MV-4-11 (cell line): ENCODE results near the gene TSC2.
"Not testable (repeated sequence)": the region's sequence is repeated elsewhere in the genome, so short reads cannot be mapped to it uniquely, and the experiment has no call there.

ENCODE experiments used
- DNase-seq: peaks from one replicate; lab custom pipeline; 2025; lab: John Stamatoyannopoulos, UW

The TSC2 gene

DNA sequence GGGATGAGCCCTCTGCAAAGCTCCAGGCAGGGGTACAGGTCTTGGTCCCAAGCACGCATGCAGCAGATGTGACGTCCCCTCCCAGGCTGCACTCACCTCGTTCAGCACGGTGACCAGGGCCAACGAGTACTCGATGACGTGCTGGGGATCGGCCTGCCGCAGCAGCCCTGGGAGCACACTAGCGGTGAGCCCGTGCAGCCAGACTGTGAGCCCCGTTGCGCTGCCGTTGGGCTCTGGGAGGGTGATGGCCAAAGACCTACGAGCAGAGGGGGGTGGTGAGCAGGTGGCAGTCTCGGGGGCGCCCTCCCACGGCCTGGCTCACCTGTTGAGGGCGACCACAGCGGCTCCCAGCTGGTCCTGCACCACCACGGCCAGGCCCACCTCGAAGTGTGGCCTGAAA lies 58.0 kb downstream of the TSC2 start:
- DNase-seq: not testable (repeated sequence)

DNA sequence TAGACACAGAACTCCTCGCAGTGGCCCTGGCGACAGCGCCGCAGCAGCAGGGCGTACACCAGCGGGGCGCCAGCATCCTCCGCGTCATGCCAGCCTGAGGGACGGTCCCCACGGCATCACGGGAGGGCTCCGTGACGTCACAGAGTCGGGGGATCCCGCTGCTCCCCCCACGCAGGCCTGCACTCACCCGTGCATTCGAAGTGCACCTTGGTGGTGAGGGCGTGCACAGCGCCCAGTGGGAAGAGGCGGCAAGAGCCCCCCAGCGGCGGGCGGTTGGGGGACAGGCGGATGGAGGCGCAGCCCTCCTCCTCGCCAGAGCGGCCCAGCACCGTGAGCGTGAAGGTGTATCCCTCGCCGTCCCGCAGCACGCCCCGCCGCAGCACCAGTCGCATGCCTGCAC lies 58.4 kb downstream of the TSC2 start:
- not testable (repeated sequence) for DNase-seq

- not testable (repeated sequence) for DNase-seq
Measured at GRCh38 chr16:2107121-2107790, 59.5 kb downstream of the TSC2 start.

DNA sequence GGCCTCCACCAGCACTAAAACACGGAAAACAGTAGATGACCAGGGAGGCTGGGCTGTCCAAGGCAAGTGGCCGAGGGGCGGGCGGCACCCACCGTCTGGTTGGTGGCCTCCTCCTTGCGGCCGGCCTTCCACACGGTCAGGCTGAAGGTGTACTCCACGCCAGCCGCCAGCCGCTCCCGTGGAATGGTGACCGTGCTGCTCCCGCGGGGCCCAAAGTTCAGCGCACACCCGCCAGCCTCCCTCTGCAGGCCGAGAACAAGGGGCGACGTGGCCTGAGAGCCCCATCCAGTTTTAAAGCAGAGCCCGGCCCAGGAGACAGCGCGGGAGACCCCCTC lies 60.0 kb downstream of the TSC2 start:
- not testable (repeated sequence) for DNase-seq

- not testable (repeated sequence) for DNase-seq
Measured at GRCh38 chr16:2108446-2109270, 60.9 kb downstream of the TSC2 start.

GRCh38 chr16:2109271-2109580 lies 61.4 kb downstream of the TSC2 start:
- DNase-seq: not testable (repeated sequence)

DNA sequence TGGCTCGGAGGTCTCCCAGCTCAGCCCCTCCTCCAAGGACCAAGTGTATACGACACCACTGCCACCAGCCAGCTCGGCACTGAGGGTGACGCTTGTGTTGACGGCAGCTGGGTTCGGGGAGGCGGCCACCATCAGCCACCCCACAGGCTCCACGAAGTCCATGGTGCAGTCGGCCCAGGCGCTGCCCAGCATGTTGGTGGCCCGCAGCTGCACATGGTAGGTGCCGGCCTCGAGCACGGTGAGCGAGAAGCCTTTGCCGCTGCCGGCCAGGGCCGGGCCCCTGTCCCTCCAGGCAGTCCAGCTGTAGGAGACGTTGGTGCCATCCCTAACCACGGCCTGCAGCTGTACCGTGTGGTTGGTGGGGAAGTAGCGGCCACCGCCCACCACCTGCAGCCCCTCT lies 62.1 kb downstream of the TSC2 start:
- not testable (repeated sequence) for DNase-seq

DNA sequence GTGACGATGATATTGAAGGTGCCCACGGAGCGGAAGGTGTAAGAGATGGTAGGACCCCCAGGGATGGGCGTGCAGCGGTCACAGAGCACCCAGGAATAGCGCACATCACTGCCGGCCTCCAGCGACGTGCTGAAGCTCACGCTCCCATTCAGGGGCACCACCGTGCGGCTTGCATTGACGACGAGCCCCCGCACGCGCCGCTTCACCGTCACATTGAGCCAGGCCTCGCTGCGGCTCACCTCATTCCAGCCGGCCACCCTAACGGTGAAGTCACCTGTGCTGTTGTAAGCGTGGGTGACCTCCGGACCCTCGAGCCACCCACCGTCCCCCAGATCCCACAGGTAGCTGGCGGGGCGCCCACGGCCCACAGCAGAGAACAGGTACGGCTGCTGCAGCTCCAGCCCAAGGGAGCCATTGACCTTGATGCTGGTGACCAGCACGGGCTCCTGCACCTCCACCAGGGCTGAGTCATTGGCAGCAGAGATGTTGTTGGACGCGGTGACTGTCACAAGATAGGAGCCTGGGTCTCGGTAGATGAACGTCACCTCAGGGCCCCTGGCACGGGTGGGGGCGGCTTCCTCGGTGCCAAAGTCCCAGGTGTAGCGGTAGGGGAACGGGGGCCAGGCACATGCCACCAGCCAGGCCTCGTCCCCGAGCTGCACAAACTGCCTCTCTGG lies 62.7 kb downstream of the TSC2 start:
- DNase-seq: not testable (repeated sequence)

GRCh38 chr16:2111009-2111353 lies 63.2 kb downstream of the TSC2 start:
- DNase-seq: not testable (repeated sequence)

- DNase-seq: not testable (repeated sequence)
Measured at GRCh38 chr16:2111412-2112335, 63.9 kb downstream of the TSC2 start.

- not testable (repeated sequence) for DNase-seq
Measured at GRCh38 chr16:2112539-2113106, 64.8 kb downstream of the TSC2 start.

DNA sequence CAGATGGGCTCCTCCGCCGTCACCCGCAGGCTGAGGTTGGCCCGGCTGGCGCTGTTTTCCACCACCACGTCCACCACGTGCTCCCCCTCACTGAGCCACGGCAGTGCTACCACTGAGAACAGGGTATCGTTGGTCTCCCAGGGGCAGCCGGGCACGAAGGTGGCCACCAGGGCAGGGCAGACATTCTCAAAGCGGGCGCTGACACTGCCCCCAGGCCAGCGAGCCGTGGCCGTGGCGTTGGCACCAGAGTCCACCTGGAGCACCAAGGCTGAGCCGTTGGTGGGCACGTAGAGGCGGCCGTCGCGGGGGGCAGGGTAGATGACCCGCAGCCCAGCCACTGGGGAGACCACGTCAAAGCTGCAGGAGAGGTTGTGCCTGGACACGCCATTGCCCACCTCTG lies 66.4 kb downstream of the TSC2 start:
- DNase-seq: not testable (repeated sequence)

DNA sequence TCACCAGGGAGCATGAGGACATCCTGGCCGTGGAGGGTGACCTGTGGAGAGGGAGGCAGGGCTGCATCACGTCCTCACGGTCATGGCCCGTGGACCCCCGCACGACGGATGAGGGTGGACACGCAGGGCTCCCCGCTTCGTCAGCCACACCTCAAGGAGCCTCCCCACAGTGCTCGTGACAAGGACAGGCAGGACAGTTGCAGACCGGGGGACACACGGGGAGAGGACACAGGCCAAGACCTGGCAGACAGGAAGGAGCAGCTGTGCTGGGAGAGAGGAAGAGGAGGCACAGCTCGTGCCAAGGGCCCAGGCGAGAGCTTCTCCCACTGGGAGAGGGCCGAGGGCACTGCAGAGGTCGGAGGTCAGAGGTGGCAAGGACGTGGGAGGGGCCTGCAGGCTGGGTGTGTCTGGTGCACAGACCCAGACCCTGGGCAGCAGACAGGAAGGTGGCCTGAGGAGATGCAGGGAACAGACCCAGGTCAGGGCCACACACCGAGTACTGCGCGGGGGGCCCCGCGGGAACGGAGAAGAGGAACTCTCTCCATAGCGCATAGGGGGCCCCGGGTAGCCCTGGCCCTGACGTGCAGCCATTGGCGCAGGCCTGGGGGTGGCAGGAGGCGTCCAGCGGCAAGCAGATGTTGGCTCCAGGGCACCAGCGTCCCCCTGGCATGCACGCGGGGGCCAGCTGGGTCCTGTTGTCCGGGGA lies 67.3 kb downstream of the TSC2 start:
- DNase-seq: not testable (repeated sequence)

GRCh38 chr16:2115591-2115973 lies 67.8 kb downstream of the TSC2 start:
- DNase-seq: no peak

- not testable (repeated sequence) for DNase-seq
Measured at GRCh38 chr16:2116428-2116827, 68.6 kb downstream of the TSC2 start.

- not testable (repeated sequence) for DNase-seq
Measured at GRCh38 chr16:2117341-2117740, 69.6 kb downstream of the TSC2 start.

DNA sequence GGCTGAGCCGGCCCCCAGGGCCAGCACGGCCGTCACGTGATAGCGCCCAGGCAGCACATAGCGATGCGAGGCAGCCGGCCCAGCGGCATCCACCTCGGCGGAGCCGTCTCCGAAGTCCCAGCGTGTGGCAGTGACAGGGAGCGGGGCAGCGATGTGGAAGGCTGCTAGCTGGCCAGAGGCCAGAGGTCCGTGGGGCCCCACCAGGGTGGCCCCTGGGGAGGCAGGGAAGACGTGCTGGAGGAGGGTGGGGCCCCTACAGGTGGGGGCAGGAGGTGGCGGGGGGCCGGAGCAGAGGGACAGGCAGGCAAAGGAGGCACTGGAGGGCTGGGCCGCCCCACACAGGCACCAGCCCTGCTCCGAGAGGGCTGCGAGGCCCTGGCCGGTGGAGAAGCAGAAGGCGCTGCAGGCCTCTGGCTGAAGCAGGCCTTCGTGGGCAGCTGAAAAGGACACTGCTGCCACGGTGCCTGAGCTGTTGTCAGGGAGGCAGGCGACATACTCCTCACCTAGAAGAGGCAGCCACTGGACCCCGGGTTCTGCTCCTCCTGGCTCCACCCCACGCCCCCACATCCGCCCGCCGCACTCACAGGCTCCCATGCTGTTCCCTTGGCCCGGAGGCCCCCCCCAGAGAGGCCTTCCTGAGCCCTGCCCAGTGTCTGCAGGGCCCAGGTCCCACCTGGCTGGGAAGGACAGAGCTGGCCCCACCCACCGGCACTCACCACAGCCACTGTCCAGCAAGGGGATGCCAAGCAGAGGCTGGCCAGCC lies 70.4 kb downstream of the TSC2 start:
- DNase-seq: not testable (repeated sequence)

GRCh38 chr16:2121325-2121724 lies 73.5 kb downstream of the TSC2 start:
- peak; percentile 25 for DNase-seq

DNA sequence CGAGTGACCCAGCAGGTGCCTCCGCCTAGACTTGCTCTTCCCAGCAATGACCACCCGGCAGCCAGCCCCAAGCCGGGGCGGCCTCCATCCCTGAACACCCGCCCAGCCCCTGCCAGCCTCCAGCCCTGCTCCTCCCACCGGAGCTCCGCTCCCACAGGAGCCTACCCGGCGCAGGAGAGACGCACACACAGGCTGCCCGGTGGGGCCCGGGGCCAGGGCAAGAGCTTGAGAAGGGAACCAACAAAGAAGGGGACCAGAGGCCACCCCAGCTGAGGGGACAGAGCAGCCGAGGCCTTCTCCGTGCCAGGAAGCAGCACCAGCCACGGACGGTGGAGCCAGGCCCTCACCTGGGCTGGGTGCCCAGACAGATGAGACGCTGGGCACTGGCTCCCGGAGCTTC lies 74.1 kb downstream of the TSC2 start:
- DNase-seq: no peak

DNA sequence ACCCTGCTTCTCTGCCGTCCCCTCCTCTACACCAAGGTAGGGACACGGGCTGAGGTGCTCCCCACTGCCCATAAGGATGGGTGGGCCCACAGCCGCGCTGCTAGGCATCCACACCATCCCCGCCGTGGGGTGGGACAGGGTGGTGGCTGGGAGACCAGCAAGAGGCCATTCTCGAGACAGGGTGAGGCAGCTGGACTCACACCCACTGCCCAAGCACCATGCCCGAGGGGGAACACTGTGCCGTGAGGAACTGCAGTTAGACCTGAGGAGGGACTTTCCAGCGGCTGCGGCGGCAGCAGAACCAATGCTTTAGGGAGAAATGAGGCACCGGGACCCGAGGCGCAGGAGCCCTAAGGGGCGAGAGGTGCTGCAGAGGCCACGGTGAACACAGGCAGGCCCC lies 74.6 kb downstream of the TSC2 start:
- DNase-seq: no peak
